Caco-2 (cell line): ENCODE measurements around the gene MGAT3. TPM values are rescaled to one million over a fixed set of nuclear protein-coding genes. Genes with fewer than 3 reads are reported as not detected.
A peak's percentile ranks its signal among the peaks of the same experiment; 100 is the strongest.

Experiments
- BruUV-seq: library from RNA; stranded (reverse); fragments of 400-500 nt; replicated peaks from 2 replicates; lab custom pipeline; 2021; lab: Mats Ljungman, UMichigan
- CTCF ChIA-PET: fragments of 300-600 bp; sonication (Branson Sonifier 250); formaldehyde crosslinking; loops from one replicate; lab custom pipeline; 2022; ENCODE audit warnings: antibody characterized with exemption; lab: Charles Lee
- POLR2A ChIA-PET: fragments of 300-600 bp; sonication (Branson Sonifier 250); formaldehyde crosslinking; loops from one replicate; lab custom pipeline; 2022; ENCODE audit warnings: antibody characterized with exemption; lab: Charles Lee
- DNase-seq, 2 experiments: peaks; one replicate each; pipeline versions ENCODE4 v3.0.0 to v3.0.0-alpha.2; 2020 to 2022
- H3K27me3 ChIP-seq: replicated peaks from 2 replicates; pipeline ENCODE4 v1.6.0; 2011; ENCODE audit warnings: low read length; ENCODE audit not compliant: control insufficient read depth, insufficient read depth
- H3K36me3 ChIP-seq: 2 replicates; pipeline ENCODE4 v1.5.1; 2011; ENCODE audit warnings: low read length; ENCODE audit not compliant: control insufficient read depth, insufficient read depth
- H3K4me1 ChIP-seq: fragments of 250-450 bp; sonication (Bioruptor Pico); 2 replicates; pipeline ENCODE4 v1.5.1; 2020; ENCODE audit warnings: mild to moderate bottlenecking
- H3K4me3 ChIP-seq: 2 replicates; pipeline ENCODE4 v1.5.1; 2011; ENCODE audit warnings: low read depth, mild to moderate bottlenecking, control low read depth, low read length
- H3K9me3 ChIP-seq: fragments of 250-450 bp; sonication (Bioruptor Pico); 2 replicates; pipeline ENCODE4 v1.5.1; 2020; ENCODE audit warnings: mild to moderate bottlenecking, moderate library complexity
- H3K27ac Mint-ChIP-seq: one replicate; pipeline ENCODE4 v1.8.0; 2022; ENCODE audit warnings: mixed read lengths; ENCODE audit not compliant: unreplicated experiment
- H3K27me3 Mint-ChIP-seq: one replicate; pipeline ENCODE4 v1.8.0; 2022; ENCODE audit warnings: mixed read lengths; ENCODE audit not compliant: insufficient read depth, unreplicated experiment
- H3K36me3 Mint-ChIP-seq: one replicate; pipeline ENCODE4 v1.8.0; 2022; ENCODE audit warnings: mild to moderate bottlenecking, mixed read lengths; ENCODE audit not compliant: insufficient read depth, unreplicated experiment
- H3K4me1 Mint-ChIP-seq: one replicate; pipeline ENCODE4 v1.8.0; 2022; ENCODE audit warnings: low read depth, mixed read lengths; ENCODE audit not compliant: unreplicated experiment
- H3K4me3 Mint-ChIP-seq: one replicate; pipeline ENCODE4 v1.8.0; 2022; ENCODE audit warnings: mild to moderate bottlenecking, moderate library complexity, mixed read lengths; ENCODE audit not compliant: unreplicated experiment
- H3K9me3 Mint-ChIP-seq: one replicate; pipeline ENCODE4 v1.8.0; 2022; ENCODE audit warnings: mixed read lengths; ENCODE audit not compliant: unreplicated experiment
- CTCF ChIP-seq, 2 experiments: fragments of 200-600 bp in 1 of 2; IDR thresholded peaks; 1 replicate in 1 of 2; 2 replicates in 1 of 2; pipeline versions ENCODE4 v1.5.1 to v1.8.0; 2011 to 2022; ENCODE audit warnings: antibody characterized with exemption in 1 of 2, control low read depth in 1 of 2, inconsistent platforms in 1 of 2, low read depth in 1 of 2, low read length in 1 of 2, mild to moderate bottlenecking in 1 of 2, moderate library complexity in 1 of 2; ENCODE audit not compliant: insufficient read depth in 1 of 2, severe bottlenecking in 1 of 2, unreplicated experiment in 1 of 2
- intact Hi-C: fragments of 100-400 bp; cut with micrococcal nuclease; formaldehyde crosslinking; loops from one replicate; pipeline ENCODE4 v1.10.0; 2022; ENCODE audit not compliant: unreplicated experiment
- total RNA-seq: library from RNA; stranded (reverse); gene quantifications from 2 replicates; pipeline ENCODE4 v1.2.3, GENCODE V29; 2022

Gene MGAT3
- total RNA-seq, 1 experiment from 2014 or later, result 16.6 TPM

- H3K36me3 ChIP-seq, result no peaks in the 10 kb centered on the region
- H3K4me3 ChIP-seq, result no peak overlapping the region
- no peak for DNase-seq
- H3K27ac Mint-ChIP-seq, result no peak overlapping the region
- H3K9me3 Mint-ChIP-seq, result no peaks in the 10 kb centered on the region
- peaks cover 29% of the 10 kb centered on the region for H3K36me3 Mint-ChIP-seq
- H3K4me1 ChIP-seq, result peaks cover 19% of the 10 kb centered on the region
- no TSS peak for BruUV-seq
- no peak overlapping the region for H3K4me3 Mint-ChIP-seq
- CTCF ChIA-PET, result interaction anchor here (0.7 kb wide), 1 partner anchor 108 kb away, joined by 5 read pairs; no protein-coding TSS in a partner anchor
- intact Hi-C loops, result no loop called here
- H3K4me1 Mint-ChIP-seq, result no peaks in the 10 kb centered on the region
- no peak for TF ChIP-seq CTCF (IDR thresholded peaks at IDR 0.05; ENCODE audit: insufficient read depth in 1 of 2, low read depth in 1 of 2, low read length in 1 of 2, severe bottlenecking in 1 of 2, unreplicated experiment in 1 of 2)
- H3K27me3 Mint-ChIP-seq, result no peaks in the 10 kb centered on the region
- POLR2A ChIA-PET, result no interaction called here
- H3K9me3 ChIP-seq, result no peaks in the 10 kb centered on the region
- no peaks in the 10 kb centered on the region for H3K27me3 ChIP-seq
Observed at GRCh38 chr22:39426380-39427043, 30.3 kb upstream of the MGAT3 start.

GRCh38 chr22:39427751-39428596 is 28.8 kb upstream of the MGAT3 start:
- DNase-seq, result no peak
- no peaks in the 10 kb centered on the region for H3K36me3 ChIP-seq
- no peaks in the 10 kb centered on the region for H3K27me3 ChIP-seq
- ChIA-PET CTCF (interaction anchor here (0.6 kb wide), 1 partner anchor 28 kb away, joined by 3 read pairs; the partner anchor contains the start of gene TAB1), POLR2A (interaction anchor here (0.7 kb wide), 1 partner anchor 221 kb away, joined by 7 read pairs; no protein-coding TSS in a partner anchor)
- BruUV-seq, result no TSS peak
- H3K4me1 ChIP-seq, result peaks cover 19% of the 10 kb centered on the region
- no peak for TF ChIP-seq CTCF (IDR thresholded peaks at IDR 0.05; ENCODE audit: insufficient read depth in 1 of 2, low read depth in 1 of 2, low read length in 1 of 2, severe bottlenecking in 1 of 2, unreplicated experiment in 1 of 2)
- no peak overlapping the region for H3K4me3 ChIP-seq
- peaks cover 29% of the 10 kb centered on the region for H3K36me3 Mint-ChIP-seq
- no peaks in the 10 kb centered on the region for H3K9me3 Mint-ChIP-seq
- no peaks in the 10 kb centered on the region for H3K4me1 Mint-ChIP-seq
- H3K9me3 ChIP-seq, result no peaks in the 10 kb centered on the region
- peak overlapping the region; percentile 42 for H3K27ac Mint-ChIP-seq
- H3K4me3 Mint-ChIP-seq, result no peak overlapping the region
- no peaks in the 10 kb centered on the region for H3K27me3 Mint-ChIP-seq
- intact Hi-C loops, result no loop called here

- ChIA-PET CTCF (interaction anchor here (0.6 kb wide), 1 partner anchor 29 kb away, joined by 3 read pairs; the partner anchor contains the start of gene TAB1), POLR2A (interaction anchor here (0.5 to 0.7 kb wide), 2 partner anchors 47 to 222 kb away, joined by 4 to 7 read pairs; no protein-coding TSS in a partner anchor)
- H3K36me3 Mint-ChIP-seq, result peaks cover 31% of the 10 kb centered on the region
- H3K4me1 Mint-ChIP-seq, result no peaks in the 10 kb centered on the region
- Histone ChIP-seq H3K36me3 (no peaks in the 10 kb centered on the region), H3K9me3 (no peaks in the 10 kb centered on the region), H3K4me3 (no peak overlapping the region), H3K4me1 (peaks cover 19% of the 10 kb centered on the region), H3K27me3 (no peaks in the 10 kb centered on the region)
- peak; percentile 65 to 73 for DNase-seq
- intact Hi-C loops, result no loop called here
- peak in 1 of 2 experiments; percentile 3 for TF ChIP-seq CTCF (IDR thresholded peaks at IDR 0.05; ENCODE audit: insufficient read depth in 1 of 2, low read depth in 1 of 2, low read length in 1 of 2, severe bottlenecking in 1 of 2, unreplicated experiment in 1 of 2)
- H3K4me3 Mint-ChIP-seq, result no peak overlapping the region
- H3K27ac Mint-ChIP-seq, result peak overlapping the region; percentile 42
- no peaks in the 10 kb centered on the region for H3K27me3 Mint-ChIP-seq
- BruUV-seq, result no TSS peak
- H3K9me3 Mint-ChIP-seq, result no peaks in the 10 kb centered on the region
Observed at GRCh38 chr22:39428597-39429071, 28.2 kb upstream of the MGAT3 start.
